ENCODE measurements around the gene SND1. TPM values are rescaled to one million over a fixed set of nuclear protein-coding genes. Genes with fewer than 3 reads are reported as not detected.

Gene SND1
- total RNA-seq, 1 experiment from 2014 or later: 223 TPM

- no peak for DNase-seq (ENCODE audit: low read depth)
Observed at GRCh38 chr7:127766831-127767459, 115.0 kb downstream of the SND1 start.

- DNase-seq (ENCODE audit: low read depth): no peak
Observed at GRCh38 chr7:127768241-127768640, 116.2 kb downstream of the SND1 start.

- DNase-seq (ENCODE audit: low read depth): no peak
Observed at GRCh38 chr7:127769137-127769536, 117.1 kb downstream of the SND1 start.

DNA sequence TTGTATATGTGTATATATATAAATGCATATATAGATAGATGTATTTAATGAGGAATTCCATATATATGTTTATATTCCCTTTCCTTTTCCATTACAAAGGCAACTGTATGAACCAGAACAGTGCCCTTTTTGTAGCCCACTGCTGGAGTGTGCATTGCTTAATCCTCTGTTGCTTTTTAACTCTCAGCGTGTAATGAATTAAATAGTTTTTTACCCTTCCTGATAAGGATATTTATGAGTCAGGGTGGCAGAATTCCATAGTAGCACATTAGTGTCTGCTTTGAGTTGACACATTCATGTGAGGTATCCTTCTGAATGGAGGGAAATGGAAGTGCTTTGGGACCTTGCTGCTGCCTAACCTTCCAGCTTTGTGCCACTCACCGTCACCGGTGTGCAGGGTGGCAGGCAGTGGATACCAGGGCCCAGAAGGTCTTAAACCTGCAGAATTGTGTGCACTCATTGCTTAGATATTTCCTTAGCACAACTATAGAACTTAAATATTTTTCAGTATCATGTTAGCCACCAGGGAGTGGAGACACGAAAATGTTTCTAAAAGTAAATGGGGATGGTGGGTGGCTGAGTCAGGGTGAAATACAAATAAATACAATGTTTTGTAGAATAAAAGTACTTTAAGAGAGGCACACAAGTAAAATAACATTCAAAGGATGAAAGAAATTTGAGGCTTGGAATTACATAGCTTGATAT lies 117.9 kb downstream of the SND1 start:
- DNase-seq (ENCODE audit: low read depth): peak; percentile 46

DNA sequence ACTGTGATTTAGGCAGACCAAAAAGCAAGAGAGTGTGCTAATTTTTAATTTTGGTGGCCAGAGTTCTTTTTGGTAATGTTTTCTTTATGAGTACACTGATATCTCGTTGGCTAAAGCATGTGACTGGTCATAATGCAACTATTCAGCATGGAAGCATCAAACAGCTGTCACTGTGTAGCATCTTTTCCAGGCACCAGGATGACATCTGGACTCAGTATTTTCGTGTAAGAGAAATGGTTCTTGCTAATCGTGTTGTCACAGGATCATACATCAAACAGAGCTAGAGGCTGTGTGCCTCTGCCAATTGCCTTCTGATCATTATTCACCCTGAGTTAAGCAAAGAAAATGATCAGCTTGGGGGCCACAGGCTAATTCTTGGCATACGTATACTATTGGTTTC lies 118.9 kb downstream of the SND1 start:
- DNase-seq (ENCODE audit: low read depth): peak; percentile 94

DNA sequence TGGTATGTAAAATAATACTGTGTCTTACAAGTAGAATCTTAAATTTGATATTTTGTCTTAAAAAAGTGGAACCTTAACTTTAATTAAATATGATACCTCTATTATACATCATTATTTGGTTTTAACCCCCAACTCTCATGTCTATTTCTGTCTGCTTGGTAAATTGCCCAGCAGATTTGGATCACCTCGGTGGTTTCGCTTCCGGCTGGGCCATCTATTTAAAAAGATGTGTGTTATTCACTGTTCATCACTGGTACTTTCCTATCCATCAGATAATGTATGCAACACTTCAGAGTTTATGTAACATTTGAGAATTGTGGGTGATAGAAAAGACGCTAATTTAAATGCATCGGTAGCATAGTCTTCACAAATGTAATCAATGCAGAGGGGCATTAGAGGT lies 119.7 kb downstream of the SND1 start:
- no peak for DNase-seq (ENCODE audit: low read depth)

DNA sequence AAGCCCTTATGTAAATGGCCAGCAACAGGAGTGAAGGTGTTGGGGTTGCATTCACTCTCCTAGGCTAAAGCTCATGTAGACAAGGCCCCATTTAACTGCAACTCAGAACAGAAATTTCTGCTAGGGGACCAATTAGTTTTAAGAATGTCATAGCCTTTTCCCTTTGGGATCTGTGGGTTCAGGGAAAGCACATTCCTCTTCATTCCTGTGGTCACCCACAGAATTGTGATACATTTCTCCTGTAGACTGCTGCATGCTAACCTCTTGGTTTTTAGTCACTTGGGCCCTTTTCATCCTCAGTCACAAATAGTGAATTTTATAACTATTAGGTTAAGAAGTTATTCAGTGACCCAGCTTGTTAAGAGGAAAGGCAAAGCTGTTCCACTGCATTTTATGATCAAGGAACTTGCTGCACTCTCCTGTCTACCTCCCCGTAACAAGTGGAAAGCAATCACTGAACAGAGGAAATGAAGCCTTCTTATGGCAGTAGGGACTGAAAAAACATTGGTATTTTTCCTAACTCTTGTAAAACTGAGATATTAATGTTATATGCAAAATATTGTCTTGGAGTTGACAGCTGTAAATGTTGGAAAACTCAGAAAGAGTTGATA lies 124.9 kb downstream of the SND1 start:
- DNase-seq (ENCODE audit: low read depth): peak; percentile 98

GRCh38 chr7:127780489-127780888 lies 128.5 kb downstream of the SND1 start:
- DNase-seq (ENCODE audit: low read depth): no peak

DNA sequence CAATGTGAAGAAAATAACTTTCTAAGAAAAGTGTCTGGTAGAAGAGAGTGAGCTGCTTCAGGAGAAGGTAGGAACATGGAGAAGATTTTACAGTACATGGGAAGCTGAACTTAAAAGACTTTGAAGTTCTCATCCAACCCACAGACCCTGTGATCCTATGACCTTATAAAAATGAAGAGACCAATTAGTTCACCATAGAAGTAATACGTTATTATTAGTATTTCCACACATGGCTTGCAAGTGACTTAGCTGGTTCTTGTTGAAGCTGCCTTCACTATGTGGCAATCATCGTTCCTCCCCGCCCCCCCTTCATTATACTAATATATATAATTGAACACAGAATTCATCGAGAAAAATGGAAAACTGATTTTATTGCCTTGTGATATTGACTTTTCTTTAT lies 129.1 kb downstream of the SND1 start:
- no peak for DNase-seq (ENCODE audit: low read depth)

DNA sequence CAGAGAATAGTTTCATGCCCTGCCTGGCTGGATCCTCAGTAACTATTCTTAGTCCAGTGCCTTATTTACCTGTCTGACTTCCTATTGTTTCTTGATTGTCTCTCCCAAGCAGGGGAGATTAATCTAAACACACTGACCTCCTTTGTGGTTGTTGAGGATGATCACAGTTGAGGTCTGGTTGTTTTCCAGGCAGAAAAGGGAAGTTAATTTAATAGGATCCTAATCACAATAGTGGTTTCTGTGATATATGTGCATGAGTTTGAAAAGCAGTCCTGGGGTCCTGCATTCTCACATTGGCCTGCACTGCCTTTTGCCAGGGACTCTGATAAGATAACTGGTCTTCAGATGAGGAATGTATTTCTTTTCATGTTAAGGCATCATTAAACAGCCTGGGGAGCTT lies 130.1 kb downstream of the SND1 start:
- no peak for DNase-seq (ENCODE audit: low read depth)

DNA sequence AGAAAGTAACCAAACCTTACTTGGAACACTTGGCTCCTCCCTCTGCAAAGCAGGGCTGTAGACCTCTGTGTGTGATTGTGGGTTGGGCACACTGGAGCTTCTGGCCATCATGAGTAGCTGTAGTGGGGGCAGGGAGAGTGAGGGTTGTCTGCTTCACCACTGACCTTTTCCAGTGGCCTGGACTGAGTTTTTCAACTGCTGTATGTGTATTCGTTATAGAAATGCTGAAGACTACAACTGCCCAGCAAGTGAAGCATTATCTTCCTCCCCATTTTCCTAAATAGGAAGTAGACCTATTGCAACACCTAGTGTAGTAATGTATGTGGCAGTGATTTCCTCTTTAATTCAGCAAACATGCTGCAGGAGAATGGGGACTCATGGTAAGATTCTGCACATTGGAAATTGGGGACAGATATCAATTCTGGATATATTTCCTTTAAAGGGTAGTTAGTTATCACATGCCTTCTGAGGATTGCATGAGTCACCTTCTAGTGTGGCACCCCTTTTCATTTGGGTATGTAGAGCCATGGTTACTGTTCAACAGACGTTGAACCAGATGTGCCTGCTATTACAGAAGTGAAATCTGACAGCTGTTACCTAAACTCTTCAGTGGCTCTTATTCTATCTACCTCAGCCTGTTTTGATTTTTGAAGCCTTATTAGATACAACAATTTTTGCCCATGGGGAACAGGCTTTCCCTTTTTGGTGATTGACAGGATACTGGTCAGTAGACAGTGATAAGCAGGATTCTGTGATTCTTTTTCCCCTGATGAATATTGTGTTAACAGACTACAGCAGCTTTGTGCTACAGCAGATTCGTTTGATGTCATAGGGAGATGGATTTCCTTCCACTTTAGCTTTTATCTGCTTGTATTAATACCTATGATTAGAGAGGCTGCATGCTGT lies 130.9 kb downstream of the SND1 start:
- DNase-seq (ENCODE audit: low read depth): peak; percentile 75

DNA sequence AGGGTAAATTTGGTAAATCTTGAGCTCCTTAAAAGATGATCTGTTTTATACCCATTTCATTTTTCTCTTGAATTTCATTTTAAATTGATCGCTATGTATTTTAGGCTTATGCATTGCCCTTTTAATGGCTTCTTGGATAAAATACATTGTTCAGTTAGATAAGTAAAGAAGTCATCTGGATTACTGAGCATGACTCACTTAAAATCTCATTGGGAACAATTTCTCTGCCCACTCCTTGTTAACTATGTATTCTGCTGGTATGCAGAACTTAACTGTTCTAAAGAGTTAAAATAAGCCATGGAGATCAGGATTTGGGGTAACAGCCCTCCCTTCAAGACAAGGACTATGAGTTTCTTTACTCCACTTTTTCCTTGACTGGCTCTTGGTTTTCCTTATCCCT lies 134.2 kb downstream of the SND1 start:
- peak; percentile 59 for DNase-seq (ENCODE audit: low read depth)

DNA sequence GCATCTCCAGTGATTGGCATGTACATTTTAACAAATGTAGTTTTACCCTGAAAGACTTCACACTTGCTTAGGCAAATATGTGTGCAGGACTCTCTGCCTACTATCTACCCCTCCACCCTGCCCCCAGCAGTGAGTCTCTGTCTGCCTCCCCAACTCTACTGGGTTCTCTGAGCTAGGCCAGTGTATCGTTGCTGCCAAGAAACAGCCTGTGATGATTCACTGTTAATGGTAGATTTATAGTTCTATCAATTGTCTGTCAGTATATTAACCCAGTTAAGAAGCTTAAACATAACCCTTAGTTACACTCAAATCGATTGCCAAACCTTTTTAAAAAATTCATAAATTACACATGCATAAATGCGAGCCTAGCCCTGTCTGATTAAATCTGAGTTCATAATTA lies 137.0 kb downstream of the SND1 start:
- DNase-seq (ENCODE audit: low read depth): no peak

DNA sequence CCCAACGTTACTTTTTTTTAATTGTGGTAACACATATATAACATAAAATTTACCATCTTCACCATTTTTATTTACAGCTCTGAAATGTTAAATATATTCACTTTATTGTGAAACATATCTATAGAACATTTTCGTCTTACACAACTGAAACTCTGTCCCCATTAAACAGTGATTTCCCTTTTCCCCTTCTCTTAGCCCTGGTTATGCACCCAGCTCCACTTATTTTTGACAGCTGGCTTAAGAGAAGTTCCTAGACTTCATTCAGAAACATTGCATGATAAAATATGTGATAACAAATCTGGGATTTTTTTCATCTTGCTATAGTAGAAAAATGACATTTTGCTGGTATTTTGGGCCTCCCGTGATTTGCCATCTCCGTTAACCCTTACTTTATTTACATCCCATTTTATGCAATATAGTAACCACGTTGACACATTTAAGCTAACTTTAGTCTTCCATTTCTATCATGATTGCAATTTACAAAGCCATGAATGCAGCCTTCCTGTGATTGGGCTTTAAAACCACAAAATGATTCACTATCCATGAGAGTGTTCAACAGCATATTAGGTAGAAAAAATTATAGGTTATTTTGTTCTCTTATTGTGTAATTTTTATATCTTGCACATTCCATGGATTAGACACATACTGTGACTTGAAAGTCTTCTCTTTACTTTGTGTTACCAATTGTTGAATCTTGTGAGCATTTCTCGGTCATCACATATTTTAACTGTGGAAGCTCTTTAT lies 139.6 kb downstream of the SND1 start:
- DNase-seq (ENCODE audit: low read depth): peak; percentile 73

DNA sequence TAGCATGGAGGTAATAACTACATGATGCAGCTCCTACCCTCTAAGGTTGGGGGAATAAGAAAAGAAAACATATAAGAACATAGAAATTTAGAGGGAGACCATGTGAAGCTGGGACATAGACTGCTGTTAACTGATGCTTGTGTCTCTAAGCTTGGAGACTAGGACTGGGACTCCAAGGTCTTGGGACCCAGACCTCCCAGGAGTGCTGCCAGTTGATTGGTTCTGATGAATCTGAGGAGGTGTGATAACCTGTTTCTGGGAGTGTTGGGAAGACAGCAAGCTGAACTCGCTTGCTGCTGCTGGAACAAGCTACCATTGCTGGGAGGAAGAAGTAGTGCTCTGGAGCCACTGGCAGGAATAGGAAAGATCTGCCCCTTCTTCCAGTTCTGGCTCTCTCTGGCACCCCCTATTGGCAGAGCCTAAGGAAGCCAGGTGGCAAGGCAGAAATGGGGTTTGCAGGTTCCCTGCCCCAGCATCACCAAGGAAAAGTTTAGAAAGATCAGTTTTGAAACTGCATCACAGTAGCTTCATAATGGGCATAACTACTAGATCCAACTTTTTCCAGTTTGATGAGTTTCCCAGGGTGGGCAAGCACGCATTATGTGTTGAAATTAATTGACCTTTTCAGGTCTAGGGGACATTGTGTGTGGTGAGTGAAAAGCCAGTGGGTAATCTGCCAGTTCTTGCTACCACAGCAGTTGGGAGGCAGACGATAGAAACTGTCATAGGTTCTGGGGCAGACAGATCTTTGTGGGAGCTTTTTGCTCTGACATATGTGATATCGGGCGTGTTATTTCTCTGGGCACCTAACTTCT lies 140.7 kb downstream of the SND1 start:
- peak; percentile 41 for DNase-seq (ENCODE audit: low read depth)

GRCh38 chr7:127793582-127793981 lies 141.6 kb downstream of the SND1 start:
- no peak for DNase-seq (ENCODE audit: low read depth)

DNA sequence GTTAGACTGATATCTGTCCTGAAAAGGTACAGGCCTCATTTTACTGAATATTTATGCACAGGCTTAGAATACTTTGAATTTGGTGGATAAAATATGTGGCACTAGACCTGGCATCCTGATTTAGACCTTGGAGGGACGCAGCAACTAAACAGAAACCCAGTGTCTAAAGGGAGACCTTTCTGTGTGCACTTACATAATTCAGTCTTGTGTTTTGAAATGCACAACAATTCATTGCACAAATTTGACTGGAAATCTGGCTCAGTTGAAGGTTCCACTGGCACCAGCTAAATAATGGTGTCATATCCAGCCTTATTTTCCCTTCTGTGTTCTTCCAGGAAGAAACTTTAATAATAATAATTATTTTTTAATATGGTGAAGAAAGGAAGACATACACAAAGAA lies 142.1 kb downstream of the SND1 start:
- DNase-seq (ENCODE audit: low read depth): no peak

DNA sequence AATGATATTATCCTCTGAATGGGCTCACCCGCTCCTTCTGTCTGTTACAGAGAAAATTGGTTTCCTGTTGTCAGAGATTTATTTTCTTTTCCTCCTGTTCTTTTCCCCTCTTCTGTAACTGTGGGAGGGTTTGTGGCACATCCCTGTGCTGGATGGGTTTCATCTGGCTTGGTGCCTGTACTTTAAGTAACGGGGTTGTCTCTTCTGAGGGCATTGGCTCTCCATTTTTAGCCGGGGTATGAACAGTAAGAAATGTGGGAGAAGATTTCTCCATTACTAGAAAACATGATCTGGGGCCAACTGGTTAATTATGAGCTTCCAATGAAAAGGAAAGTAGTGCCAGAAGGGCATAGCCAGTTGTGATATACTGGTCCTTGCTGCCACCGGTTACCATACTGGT lies 142.6 kb downstream of the SND1 start:
- DNase-seq (ENCODE audit: low read depth): no peak

DNA sequence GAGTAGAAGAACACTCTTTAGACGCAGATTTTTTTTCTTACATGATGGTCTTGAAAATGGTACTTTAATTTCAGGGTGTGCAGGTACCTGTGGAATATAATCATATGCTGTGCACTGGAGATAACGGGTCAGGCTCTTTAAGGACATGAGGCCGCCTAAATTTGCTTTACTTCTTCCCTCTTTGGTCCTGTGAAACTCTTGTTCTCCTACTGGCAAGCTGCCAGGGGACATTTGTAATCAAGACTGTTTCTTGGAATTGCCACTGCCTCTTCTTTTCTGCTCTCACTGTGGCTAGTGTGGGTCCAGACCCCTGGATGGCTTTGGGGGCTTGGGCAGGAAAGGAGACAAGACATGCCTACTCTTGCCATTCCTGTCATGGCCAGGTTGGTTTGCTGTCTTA lies 146.0 kb downstream of the SND1 start:
- peak; percentile 43 for DNase-seq (ENCODE audit: low read depth)

DNA sequence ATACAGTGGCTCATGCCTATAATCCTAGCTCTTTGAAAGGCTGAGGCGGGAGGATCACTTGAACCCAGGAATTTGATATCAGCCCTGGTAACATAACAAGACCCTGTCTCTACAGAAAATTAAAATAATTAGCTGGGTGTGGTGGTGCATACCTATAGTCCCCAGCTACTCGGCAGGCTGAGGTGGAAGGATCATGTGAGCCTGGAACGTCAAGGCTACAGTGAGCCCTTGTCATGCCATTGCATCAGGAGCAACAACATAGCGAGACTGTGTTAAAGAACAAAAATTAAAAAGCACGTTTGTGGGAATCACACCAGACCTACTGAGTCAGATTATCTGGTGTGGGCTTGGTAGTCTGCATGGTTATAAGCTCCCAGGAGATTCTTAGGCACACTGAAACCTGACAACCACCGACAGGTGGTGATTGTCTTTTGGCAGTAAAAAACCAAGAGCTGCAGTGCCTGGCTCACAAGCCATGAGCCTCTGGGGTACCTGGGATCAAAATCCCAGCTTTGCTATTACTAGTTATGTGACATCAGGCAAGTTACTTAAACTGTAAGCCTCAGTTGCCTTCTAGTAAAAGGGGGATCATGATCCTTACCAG lies 146.9 kb downstream of the SND1 start:
- DNase-seq (ENCODE audit: low read depth): peak; percentile 50

Measured in LHCN-M2 (cell line).